SIG-M5 treated with dmso at 0.1 percent for 504 hours (cell line): ENCODE data around the gene PRKG1.

ENCODE experiments used
- DNase-seq: peaks from one replicate; lab custom pipeline; 2025; ENCODE audit not compliant: unreplicated experiment; lab: John Stamatoyannopoulos, UW

Gene PRKG1

GRCh38 chr10:52276163-52276562 is 1201.9 kb downstream of the PRKG1 start:
- no peak for DNase-seq

DNA sequence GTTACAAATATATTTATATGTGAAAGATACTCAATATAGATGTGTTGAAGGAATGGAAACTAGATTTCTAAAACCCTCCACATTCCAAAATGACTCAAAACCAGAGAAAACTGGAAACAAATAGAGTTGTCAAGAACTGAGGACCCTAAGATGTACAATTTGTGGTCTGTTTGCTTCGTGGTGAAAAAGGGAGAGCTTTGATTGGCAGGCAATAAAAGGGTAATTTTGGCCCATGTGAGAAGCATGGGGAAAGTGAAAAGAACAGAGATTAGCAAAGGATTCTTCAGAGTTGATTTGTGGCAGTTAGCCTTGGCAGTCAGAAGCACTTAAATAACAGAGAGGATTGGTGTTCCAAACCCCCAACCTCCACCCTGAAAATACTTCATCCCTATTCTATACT is 1202.7 kb downstream of the PRKG1 start:
- DNase-seq: no peak

DNA sequence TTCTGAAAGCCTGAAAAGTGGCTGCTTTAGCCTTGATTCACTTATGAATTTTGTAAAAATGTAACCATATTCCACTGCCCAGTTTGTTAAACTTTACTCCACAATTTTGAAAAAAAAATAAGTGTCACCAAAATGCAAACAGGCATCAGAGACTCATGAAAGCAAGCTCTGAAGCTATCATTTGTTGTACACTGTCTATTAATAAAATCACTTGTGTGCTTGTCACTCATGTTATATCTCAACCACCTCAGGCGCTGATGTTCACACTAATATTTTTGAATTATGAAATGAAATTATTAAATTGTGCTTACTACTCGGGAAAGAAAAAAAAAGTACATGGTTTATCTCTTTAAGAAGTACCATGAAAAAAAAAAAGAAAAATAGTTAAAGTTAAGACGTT is 1205.3 kb downstream of the PRKG1 start:
- DNase-seq: no peak

DNA sequence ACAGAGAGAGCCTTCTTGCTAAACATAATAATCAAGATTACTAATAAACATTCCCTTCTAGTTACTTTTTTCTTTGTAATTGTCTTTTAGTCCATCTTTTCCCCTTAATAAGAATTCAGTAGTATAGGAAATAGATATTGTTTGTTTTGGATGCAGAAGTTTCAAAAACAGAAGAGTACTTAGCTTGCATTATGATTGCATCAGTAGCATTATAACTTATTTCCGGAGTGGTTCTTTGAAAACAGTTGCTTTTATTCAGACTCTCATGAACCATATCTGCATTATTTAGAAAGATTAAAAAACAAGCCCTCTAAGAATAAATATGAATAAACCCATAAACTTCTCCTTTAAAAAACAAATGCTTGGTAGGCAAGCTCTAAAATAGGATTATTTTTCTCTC is 1205.8 kb downstream of the PRKG1 start:
- DNase-seq: no peak

DNA sequence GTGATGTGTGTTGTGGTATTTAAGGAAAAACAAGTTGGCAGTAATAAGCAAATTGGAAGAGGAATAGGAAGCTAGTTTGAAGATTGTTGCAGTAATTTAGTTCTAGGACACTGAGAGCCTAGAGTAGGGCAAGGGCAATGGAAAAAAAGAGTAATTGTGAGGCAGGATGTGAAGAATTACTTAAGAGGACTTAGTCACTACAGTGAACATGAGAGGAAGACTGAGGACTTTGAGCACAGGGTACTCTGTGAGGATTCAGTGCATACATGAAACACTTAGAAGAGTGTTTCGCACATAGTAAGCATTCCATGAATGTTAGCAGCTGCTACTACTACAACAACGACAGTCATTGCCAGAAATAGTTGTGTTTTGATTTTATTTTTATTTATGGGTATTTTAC is 1208.9 kb downstream of the PRKG1 start:
- no peak for DNase-seq

DNA sequence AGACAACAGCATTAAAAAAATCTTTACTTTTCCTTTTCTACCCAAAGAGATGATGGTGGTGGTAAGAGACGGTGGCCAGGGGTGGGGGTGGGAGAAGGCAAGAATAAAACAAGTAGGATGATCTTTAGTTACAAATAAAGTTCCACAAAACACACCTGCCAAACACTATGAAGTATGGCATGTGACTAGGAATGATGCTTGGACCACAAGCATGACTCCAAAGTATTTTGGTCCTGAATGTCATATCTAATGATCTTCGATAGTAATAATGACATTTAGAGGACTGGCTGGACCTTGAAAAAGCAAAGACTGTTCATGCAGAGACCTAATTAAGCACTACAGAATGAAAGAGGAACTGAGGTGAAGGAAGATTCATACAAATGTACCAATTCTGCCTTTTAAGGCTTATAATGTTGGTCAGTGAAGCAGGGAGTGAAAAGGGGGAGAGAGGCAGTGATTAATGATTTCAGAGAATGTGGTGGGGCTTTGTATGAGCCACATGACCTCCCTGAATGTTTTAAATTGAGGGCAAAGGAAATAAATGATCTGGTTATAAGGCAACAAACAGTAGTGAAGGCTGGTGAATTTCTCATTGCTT is 1210.2 kb downstream of the PRKG1 start:
- DNase-seq: no peak

- no peak for DNase-seq
These were observed 1213.6 kb downstream of the PRKG1 start for GRCh38 chr10:52287866-52288265.

DNA sequence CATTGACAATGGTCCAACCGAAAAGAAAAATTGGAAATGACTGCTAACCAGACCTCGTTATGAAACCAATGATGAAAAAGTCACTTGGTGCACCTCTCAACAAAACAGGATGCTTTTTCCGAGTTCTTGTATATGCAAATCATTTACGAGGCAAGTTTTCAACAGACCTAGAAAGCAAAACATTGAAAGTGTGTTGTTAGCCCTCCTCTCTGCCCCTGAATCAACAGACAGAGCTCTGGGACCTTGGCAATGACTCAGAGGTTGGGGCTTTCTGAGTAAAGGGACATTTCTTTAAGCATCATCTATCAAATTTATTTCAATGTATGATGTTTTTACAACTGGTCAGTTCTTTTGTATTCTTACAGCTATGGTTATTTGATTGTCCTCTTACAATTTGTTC is 1223.5 kb downstream of the PRKG1 start:
- DNase-seq: no peak

- DNase-seq: no peak
These were observed 1226.5 kb downstream of the PRKG1 start for GRCh38 chr10:52300599-52301277.

- DNase-seq: peak; percentile 19
These were observed 1234.2 kb downstream of the PRKG1 start for GRCh38 chr10:52308251-52309031.

DNA sequence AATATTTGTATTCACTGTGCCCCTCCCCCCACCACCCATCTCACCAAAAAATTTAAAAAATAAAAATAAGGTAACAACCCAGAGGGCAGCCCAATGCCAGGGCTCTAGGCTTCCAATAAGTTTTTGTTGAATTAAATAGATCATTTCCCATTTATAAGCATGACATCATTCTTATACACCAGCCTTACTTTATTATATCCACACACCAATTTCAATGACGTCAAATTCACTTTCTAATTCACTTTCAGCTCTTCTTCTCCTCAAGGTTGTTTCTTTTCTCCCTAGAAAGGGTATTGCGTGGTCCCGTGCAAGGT is 1238.6 kb downstream of the PRKG1 start:
- no peak for DNase-seq

GRCh38 chr10:52313256-52313932 is 1239.1 kb downstream of the PRKG1 start:
- no peak for DNase-seq

DNA sequence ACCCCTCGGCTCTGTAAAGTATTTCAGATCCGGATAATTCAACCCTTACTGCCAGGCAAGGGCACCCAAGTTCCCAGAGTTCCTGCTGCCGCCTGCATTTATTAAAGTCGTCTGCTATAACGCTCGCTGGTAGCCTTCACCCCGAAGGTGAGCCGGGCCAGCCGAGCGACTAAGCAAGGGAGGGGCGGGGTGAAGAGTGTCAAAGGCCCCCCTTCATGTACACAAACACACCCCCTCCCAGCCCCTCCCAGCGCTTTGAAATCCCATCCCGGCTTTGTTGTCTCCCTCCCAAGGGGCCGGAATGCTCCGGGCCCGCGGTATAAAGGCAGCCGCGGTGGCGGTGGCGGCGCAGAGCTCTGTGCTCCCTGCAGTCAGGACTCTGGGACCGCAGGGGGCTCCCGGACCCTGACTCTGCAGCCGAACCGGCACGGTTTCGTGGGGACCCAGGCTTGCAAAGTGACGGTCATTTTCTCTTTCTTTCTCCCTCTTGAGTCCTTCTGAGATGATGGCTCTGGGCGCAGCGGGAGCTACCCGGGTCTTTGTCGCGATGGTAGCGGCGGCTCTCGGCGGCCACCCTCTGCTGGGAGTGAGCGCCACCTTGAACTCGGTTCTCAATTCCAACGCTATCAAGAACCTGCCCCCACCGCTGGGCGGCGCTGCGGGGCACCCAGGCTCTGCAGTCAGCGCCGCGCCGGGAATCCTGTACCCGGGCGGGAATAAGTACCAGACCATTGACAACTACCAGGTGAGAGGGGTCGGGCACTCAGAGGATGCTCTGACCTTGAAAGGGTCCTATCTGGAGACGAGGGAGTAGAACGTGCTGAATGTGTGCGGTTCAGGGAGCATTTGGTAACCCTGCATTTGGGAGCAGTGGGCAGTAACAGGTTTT is 1239.9 kb downstream of the PRKG1 start, which contains the start of gene DKK1:
Gene DKK1, plus strand, starts transcription at position 349 of the 889 bp plus-strand sequence. Its CDS starts 154 bp downstream, at position 503.
- DNase-seq: peak; percentile 12

GRCh38 chr10:52314822-52315552 is 1240.7 kb downstream of the PRKG1 start:
- no peak for DNase-seq

GRCh38 chr10:52316001-52316400 is 1241.7 kb downstream of the PRKG1 start:
- DNase-seq: no peak

- DNase-seq: no peak
These were observed 1242.2 kb downstream of the PRKG1 start for GRCh38 chr10:52316500-52316899.

DNA sequence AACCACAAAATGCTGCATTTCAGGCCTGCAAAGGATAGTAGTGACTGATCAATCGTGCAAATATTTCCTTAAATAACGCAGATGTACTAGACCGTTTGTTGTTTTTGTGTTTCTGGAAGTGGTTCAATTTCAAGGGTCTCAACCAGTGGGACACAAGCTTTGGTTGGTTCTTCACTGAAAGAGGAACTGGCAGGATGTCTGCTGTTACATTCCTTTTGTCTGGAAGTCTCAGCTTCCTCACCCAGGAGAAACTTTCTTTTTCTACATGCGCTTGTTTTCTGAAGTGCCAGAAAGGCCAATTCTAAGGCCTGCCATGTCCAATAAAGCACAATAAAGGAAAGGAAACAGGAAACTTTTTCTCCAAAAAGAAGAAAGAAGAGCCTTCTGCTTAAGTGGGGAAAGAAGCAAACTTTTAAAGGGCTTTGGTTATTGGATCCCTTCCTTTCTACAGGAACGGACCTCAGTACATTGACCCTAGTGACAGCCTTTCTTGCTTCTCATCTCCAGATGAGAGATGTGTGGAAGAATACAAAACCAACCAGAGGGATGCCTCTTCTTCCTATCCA is 1243.9 kb downstream of the PRKG1 start:
- no peak for DNase-seq

- DNase-seq: peak; percentile 13
These were observed 1244.7 kb downstream of the PRKG1 start for GRCh38 chr10:52318822-52319464.

GRCh38 chr10:52319926-52320325 is 1245.6 kb downstream of the PRKG1 start:
- DNase-seq: no peak
